ENCODE measurements around the gene PBRM1.

The PBRM1 gene

GRCh38 chr3:52524752-52525679, 160.7 kb downstream of the PBRM1 start:
- DNase-seq (ENCODE audit: low spot score), result no peak

GRCh38 chr3:52524258-52524751, 161.4 kb downstream of the PBRM1 start:
- no peak for DNase-seq (ENCODE audit: low spot score)

DNA sequence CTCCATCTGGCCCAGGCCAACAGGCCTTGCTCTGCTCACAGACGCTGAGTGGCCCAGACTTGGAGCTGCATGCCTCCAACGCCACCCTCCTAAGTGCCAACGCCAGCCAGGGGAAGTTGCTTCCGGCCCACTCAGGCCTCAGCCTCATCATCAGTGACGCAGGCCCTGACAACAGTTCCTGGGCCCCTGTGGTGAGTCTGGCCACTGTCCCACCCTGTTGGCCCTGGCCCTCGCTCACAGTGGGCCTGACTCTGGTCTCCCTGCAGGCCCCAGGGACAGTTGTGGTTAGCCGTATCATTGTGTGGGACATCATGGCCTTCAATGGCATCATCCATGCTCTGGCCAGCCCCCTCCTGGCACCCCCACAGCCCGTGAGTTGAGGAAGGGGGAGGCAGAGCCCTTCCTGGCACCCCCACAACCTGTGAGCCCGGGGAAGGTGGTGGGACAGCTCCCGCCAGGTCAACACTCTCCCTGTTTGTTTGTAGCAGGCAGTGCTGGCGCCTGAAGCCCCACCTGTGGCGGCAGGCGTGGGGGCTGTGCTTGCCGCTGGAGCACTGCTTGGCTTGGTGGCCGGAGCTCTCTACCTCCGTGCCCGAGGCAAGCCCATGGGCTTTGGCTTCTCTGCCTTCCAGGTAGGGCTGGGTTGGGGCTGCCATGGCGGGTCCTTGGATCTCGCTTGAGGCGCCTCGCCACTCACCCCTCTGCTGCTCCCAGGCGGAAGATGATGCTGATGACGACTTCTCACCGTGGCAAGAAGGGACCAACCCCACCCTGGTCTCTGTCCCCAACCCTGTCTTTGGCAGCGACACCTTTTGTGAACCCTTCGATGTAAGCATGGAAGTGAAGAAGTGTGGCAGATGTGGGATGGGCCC, 162.1 kb downstream of the PBRM1 start:
- DNase-seq (ENCODE audit: low spot score), result no peak

DNA sequence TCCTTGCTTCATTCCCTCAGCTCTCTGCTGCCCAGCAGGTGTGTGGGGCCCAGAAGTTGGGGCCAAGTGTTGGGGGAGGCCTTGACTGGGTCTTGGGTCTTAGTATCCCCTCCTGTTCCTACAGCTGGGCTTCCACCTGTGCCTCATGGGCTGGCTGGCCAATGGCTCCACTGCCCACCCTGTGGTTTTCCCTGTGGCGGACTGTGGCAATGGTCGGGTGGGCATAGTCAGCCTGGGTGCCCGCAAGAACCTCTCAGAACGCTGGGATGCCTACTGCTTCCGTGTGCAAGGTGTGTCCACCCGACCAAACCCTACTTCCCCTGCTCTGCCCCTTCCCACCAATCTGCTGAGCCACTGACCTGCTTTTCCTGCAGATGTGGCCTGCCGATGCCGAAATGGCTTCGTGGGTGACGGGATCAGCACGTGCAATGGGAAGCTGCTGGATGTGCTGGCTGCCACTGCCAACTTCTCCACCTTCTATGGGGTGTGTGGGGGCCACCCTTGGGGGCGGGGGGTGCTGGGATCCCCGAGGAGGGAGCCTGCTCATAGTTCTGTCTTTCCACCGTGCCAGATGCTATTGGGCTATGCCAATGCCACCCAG, 163.0 kb downstream of the PBRM1 start:
- no peak for DNase-seq (ENCODE audit: low spot score)

GRCh38 chr3:52521881-52522650, 163.6 kb downstream of the PBRM1 start:
- DNase-seq (ENCODE audit: low spot score), result no peak

DNA sequence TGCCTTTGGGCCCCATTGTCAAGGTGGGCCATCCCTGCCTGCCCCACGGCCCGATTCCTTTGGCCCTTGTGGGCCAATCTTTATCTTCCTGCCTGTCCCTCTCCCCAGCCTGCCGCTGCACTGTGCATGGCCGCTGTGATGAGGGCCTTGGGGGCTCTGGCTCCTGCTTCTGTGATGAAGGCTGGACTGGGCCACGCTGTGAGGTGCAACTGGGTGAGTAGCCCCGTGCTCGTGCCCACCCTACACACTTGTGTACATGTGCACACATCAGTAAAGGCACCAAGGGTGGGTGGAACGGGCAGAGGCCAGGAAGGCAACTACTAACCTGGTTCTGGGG, 164.3 kb downstream of the PBRM1 start:
- no peak for DNase-seq (ENCODE audit: low spot score)

- no peak for DNase-seq (ENCODE audit: low spot score)
Observed at GRCh38 chr3:52520716-52521487, 164.8 kb downstream of the PBRM1 start.

DNA sequence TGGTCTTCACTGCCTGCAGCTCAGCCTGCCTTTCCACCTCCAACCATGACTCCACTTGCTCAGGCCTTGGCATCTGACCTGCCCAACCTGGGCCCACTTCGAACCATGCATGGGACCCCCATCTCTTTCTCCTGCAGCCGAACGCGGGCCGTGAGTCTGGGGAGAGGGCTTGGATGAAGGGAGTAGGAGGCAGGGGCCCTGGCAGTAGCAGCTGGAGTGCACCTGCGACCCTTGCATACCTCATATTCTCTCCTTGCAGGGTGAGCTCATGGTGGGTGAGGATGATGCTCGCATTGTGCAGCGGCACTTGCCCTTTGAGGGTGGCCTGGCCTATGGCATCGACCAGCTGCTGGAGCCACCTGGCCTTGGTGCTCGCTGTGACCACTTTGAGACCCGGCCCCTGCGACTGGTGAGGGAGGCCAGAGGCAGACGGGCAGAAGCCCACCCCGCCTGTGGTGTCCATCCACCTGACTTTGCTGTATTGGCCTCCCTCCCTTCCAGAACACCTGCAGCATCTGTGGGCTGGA, 165.5 kb downstream of the PBRM1 start:
- no peak for DNase-seq (ENCODE audit: low spot score)

- no peak for DNase-seq (ENCODE audit: low spot score)
Observed at GRCh38 chr3:52519445-52520140, 166.1 kb downstream of the PBRM1 start.

DNA sequence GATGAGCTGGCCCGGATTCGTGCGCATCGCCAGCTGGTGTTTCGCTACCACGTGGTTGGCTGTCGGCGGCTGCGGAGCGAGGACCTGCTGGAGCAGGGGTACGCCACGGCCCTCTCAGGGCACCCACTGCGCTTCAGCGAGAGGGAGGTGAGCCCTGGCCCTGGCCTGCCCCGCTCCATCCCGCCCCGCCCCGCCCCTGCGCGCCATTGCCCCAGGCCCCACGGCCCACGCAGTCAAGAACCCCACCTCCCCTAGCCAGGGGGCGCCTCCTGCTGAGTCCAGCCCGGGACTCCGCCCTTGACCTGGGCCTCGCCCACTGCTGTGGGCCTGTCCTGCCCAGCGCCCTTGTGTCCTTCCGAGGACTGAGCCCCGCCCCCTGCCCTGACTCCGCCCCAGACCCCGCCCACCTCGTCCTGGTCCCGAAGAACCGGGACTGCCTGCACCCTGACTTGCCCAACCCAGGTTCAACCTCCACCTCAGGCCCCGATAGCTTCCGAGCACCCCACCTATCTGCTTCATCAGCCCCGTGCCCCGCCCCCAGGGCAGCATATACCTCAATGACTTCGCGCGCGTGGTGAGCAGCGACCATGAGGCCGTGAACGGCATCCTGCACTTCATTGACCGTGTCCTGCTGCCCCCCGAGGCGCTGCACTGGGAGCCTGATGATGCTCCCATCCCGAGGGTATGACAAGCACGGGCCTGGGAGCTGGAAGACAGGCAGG, 166.8 kb downstream of the PBRM1 start:
- no peak for DNase-seq (ENCODE audit: low spot score)

DNA sequence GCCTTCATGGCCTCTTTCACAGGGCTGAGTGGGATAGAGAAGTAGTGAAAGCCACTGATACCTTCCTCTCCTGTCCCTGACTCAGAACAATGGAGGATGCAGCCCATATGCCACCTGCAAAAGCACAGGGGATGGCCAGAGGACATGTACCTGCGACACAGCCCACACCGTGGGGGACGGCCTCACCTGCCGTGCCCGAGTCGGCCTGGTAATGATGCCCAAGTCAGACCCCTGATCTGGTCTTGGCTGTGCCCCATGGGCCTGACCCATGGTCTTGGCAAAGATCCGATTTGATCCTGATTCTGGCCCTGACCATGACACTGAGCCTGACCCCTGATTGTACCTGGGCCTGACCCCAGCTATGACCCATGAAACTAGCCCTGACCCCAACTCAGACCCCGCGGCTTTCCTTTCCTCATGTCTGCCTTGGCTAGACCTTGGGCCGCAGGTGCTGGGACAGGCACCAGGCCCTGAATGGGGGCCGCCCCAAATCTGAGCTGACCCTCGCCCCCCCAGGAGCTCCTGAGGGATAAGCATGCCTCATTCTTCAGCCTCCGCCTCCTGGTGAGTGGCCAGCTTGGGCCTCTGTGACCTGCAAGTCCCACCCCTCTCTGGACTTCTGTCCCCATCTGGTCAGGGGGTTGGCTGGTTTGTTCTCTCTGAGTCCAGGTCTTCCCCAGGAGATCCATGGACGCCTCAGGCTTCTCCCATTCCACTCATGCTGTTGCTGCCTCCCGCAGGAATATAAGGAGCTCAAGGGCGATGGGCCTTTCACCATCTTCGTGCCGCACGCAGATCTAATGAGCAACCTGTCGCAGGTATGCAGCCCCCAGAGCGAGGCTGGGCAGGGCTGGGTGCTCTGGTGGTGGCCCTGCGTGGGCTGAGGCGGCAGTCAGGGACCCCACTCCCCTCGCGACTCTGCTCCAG, 167.7 kb downstream of the PBRM1 start:
- no peak for DNase-seq (ENCODE audit: low spot score)

- no peak for DNase-seq (ENCODE audit: low spot score)
Observed at GRCh38 chr3:52516509-52517195, 169.1 kb downstream of the PBRM1 start.

DNA sequence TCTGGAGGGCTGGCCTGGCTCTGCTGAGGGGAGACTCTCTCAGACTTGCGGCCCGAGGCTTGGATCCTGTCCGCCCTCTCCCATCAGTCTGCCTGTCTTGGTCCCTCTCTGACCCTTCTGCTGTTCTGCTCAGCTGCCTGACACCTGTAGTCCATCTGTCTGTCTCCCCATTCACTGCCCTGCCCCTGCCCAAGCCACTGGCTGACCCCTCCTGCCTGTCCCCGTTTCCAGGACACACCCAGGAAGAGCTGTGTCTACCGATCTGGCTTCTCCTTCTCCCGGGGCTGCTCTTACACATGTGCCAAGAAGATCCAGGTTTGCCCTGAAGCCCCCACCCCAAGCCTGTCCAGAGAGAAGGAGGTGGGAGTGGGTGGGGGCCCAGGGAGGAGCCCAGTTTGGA, 170.5 kb downstream of the PBRM1 start:
- DNase-seq (ENCODE audit: low spot score), result no peak

- DNase-seq (ENCODE audit: low spot score), result no peak
Observed at GRCh38 chr3:52514576-52514975, 171.1 kb downstream of the PBRM1 start.

DNA sequence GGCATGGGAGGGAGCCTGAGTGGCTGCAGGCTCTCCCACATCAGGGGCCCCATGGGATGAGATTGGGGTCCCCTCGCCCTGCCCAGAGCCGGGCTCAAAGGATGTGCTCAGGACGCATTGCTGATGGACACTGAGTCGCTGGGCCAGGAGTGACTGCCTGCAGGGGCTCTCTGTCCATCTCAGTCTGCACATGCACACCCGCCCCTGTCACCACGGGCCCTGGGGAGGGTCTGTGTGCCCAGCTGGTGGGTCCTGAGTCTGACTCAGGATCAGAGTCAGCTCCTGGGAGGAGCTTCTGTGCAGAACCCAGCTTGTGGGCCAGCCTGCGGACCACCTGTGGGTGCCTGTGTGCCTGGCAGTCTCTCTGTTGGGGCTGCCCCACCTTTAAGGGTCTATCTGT, 172.4 kb downstream of the PBRM1 start:
- no peak for DNase-seq (ENCODE audit: low spot score)

- DNase-seq (ENCODE audit: low spot score), result no peak
Observed at GRCh38 chr3:52512727-52513126, 173.0 kb downstream of the PBRM1 start.

GRCh38 chr3:52512105-52512504, 173.6 kb downstream of the PBRM1 start:
- DNase-seq (ENCODE audit: low spot score), result no peak

DNA sequence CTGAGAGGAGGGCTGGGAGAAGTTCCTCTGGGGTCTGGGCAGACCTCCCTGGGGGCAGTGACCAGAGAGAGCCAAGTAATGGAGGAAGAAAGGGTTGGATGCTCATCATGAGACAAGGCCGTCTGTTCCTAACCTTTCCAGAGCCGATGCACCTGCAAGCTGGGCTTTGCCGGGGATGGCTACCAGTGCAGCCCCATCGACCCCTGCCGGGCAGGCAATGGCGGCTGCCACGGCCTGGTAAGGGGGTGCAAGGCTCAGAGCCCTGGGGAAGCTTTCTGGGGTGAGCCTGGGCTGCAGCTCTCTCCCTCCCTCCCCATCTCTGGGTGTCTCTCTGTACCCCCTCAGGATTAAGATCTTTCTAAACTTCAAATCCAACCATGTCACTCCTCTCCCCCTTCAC, 174.2 kb downstream of the PBRM1 start:
- no peak for DNase-seq (ENCODE audit: low spot score)
